NB4 (cell line): ENCODE results near the gene ANAPC16.
A peak's percentile ranks its signal among the peaks of the same experiment; 100 is the strongest.

Experiments
- DNase-seq: peaks from one replicate; pipeline ENCODE4 v3.0.0; 2010; ENCODE audit warnings: low read depth
- H3K4me3 ChIP-seq: one replicate; pipeline ENCODE4 v1.5.1; 2011; ENCODE audit warnings: mild to moderate bottlenecking, low read depth, low read length, moderate library complexity
- MYC ChIP-seq: IDR thresholded peaks from 2 replicates; pipeline ENCODE4 v1.6.1; 2011; ENCODE audit warnings: low read depth, low read length
- POLR2A ChIP-seq: IDR thresholded peaks from 2 replicates; pipeline ENCODE4 v1.6.1; 2011; ENCODE audit warnings: mild to moderate bottlenecking; ENCODE audit not compliant: insufficient read length; ENCODE audit errors: extremely low read depth
- TF ChIP-seq, protein P1 (sequence below): IDR thresholded peaks from one replicate; pipeline ENCODE4 v1.5.1; 2012; ENCODE audit warnings: low read depth, low read length
- TF ChIP-seq, protein P2 (sequence below): IDR thresholded peaks from 2 replicates; pipeline ENCODE4 v1.6.1; 2011; ENCODE audit warnings: low read depth, low read length

ANAPC16 gene

DNA sequence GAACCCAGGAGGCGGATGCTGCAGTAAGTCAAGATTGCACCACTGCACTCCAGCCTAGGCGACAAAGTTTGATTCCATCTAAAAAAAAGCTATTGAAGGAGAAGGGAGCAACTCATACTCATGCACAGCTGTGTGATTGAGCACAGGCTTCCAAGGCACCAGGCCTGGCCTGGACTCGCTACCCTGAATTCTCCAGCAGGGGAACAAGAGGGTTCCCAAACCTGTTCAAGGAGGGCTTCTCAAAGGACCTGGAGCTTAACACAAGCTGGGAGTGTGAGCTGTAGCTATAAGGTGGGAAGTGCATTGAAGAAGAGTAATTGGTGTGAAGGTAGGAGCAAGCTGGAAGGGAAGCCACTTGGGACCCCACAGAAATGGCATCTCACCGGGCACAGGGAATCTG is 42.8 kb downstream of the ANAPC16 start:
- TF ChIP-seq MYC = no peak
- TF ChIP-seq, protein P1, sequence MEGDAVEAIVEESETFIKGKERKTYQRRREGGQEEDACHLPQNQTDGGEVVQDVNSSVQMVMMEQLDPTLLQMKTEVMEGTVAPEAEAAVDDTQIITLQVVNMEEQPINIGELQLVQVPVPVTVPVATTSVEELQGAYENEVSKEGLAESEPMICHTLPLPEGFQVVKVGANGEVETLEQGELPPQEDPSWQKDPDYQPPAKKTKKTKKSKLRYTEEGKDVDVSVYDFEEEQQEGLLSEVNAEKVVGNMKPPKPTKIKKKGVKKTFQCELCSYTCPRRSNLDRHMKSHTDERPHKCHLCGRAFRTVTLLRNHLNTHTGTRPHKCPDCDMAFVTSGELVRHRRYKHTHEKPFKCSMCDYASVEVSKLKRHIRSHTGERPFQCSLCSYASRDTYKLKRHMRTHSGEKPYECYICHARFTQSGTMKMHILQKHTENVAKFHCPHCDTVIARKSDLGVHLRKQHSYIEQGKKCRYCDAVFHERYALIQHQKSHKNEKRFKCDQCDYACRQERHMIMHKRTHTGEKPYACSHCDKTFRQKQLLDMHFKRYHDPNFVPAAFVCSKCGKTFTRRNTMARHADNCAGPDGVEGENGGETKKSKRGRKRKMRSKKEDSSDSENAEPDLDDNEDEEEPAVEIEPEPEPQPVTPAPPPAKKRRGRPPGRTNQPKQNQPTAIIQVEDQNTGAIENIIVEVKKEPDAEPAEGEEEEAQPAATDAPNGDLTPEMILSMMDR = no peak
- TF ChIP-seq, protein P2, sequence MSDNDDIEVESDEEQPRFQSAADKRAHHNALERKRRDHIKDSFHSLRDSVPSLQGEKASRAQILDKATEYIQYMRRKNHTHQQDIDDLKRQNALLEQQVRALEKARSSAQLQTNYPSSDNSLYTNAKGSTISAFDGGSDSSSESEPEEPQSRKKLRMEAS = no peak
- TF ChIP-seq POLR2A = no peak
- no peak for DNase-seq
- H3K4me3 ChIP-seq = no peak overlapping the region

DNA sequence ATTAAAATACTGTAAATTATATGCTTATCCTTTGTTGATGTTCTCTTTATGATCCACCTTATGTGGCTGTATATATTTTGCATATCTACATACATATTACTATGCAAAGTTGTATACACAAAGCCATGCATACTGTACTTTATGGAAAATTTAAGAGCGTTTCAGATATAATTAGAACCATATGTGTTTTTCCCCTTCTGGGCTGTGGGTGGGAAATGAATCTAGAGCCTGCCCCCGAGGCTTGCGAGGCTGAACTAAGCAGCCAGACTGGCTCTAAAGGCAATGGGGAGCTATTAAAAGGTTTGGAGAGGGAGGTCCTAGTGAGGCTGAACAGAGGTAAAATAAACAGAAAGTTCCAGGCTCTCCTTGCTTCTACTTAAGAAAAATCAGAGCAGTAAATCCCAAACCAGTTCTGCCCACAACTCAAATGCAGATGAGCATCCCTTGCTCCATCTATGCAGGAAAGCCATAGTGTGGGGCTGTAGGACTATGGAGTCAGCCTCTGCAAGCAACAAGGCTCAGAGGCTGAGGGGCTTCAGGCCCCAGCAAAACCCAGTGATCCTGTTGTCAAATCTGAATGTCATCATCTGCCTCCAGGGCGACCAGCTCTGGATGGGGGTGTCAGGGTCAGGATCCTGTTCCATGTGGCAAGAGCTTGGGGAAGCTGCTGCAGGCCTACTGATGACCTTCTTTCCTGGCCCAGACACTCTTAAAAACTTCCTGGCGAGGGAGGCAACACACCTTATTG is 43.9 kb downstream of the ANAPC16 start:
- DNase-seq = peak; percentile 41
- no peak overlapping the region for H3K4me3 ChIP-seq
- no peak for TF ChIP-seq MYC
- TF ChIP-seq, protein P1 = no peak
- TF ChIP-seq POLR2A = no peak
- TF ChIP-seq, protein P2 = no peak

DNA sequence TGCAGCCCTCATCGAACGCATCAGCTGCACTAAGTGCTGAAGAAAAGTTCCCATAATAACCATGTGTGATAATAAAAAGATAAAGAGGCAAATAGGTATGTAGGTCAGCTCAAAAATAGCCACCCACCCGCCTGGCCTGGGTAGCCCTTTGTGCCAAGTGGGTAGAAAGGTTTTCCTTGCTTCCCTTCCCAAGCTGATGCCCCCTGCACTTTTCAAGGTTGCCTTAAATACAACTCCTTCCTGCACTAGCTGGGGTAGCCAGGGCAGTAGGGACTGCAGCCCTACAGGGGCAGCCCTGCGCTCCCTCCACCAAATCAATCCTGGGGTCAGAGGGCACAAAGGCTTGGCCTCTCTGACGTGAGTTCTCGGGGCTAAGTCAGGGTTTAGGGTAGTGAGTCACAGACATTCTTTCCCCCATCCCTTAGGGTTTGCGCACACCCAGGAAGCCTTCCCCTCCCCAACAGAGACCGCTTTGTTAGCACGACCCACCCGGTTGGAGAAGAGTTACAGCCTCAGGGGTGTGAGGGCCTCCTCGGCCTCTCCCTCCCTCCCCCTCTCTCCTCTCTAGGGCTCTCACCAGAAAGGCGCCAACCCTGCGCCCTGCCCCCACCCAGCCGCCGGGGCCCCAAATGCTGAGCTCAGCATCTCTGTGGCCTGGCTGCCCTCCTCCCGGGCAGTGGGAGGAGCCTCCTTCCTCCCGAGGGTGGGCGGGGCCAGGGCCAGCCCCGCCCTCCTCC is 44.6 kb downstream of the ANAPC16 start:
- H3K4me3 ChIP-seq = peak overlapping the region; percentile 63
- no peak for TF ChIP-seq POLR2A
- no peak for TF ChIP-seq MYC
- TF ChIP-seq, protein P2 = no peak
- TF ChIP-seq, protein P1 = no peak
- DNase-seq = peak; percentile 84

DNA sequence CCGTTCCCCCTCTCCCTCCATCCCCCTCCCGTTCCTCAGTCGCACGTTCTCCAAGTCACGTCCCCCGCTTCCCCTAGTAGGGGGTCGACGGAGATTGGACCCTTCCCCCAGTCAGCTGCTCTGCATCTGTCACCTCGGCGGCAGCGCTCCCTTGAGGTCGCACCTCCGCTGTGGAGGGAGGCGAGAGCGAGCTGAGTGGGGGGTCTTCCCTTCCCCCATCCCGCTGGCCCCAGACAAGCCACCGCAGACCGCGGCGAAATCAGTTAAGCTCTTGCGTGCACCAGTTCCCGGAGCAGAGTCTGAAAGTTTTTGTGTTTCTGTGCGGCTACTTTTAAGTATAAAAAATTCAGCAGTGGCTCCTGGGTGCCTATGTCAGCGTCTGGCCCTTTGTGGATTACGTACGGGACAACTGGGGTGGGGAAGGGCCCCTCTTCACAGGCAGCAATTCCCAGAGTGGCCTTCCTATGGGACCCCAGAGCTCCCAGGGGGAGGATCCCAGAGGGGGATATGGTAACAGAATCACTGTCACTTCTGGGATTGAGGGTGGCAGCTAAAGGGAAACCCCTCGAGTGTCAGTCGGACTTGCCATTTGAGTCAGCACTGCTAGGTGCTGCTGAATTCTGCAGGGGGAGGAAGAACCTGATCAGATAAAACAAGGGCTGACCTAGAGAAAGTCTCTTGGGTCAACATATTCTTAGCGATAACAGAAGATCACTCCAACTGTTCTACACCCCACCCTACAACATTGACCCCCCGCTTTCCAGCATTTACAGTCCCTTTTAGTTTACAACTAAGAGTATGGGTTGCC is 45.4 kb downstream of the ANAPC16 start:
- H3K4me3 ChIP-seq = peak overlapping the region; percentile 63
- peak; percentile 82 for DNase-seq
- TF ChIP-seq, protein P1 = peak; percentile 10
- TF ChIP-seq, protein P2 = peak; percentile 87
- TF ChIP-seq MYC (peak; percentile 82), POLR2A (peak; percentile 51)

DNA sequence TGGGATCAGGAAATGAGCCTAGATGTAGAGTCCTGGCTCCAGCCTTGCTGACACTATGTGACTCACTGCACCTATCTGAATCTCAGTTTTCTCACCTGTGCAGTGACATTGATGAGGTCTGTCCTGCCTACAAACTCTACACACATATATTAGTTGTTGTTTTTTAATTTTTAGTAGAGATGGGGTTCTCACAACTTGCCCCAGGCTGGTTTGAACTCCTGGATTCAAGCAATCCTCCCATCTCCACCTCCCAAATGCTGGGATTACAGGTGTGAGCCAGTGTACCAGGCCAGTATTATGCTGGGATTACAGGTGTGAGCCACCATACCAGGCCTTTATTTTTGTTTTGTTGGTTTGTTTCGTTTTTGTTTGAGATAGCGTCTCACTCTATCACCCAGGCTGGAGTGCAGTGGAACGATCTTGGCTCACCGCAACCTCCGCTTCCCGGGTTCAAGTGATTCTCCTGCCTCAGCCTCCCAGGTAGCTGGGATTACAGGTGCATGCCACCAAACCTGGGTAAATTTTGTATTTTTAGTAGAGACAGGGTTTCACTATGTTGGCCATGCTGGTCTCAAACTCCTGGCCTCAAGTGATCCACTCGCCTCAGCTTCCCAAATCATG is 46.1 kb downstream of the ANAPC16 start:
- peak overlapping the region; percentile 63 for H3K4me3 ChIP-seq
- no peak for DNase-seq
- TF ChIP-seq, protein P1 = no peak
- no peak for TF ChIP-seq MYC
- TF ChIP-seq, protein P2 = no peak
